ENCODE data around the gene GOT1. TPM values are rescaled to one million over a fixed set of nuclear protein-coding genes. Genes with fewer than 3 reads are reported as not detected.

Gene GOT1
- polyA plus RNA-seq, 1 experiment: 34.5 TPM

DNA sequence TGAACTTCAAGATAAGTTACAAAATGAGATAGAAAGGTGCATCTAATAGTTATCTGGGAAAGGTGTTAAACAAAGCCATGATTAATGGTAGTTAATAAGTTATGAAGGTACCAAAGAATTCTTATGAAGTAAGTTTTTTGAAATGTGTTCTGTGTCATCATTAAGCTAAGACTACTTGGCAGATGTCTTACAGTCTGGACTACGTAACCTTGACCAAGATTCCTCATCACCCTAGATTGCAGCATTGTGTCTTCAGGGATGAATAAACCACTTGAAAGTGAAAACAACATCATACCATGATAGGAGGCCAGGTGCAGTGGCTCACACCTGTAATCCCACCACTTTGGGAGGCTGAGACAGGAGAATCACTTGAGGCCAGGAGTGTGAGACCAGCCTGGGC, 48.2 kb downstream of the GOT1 start:
- POLR2A ChIA-PET: no interaction called here
- CTCF ChIA-PET: interaction anchor here (0.6 to 1.7 kb wide), 2 partner anchors 10 to 185 kb away, joined by 4 to 10 read pairs; no protein-coding TSS in a partner anchor
- TF ChIP-seq, protein P1, sequence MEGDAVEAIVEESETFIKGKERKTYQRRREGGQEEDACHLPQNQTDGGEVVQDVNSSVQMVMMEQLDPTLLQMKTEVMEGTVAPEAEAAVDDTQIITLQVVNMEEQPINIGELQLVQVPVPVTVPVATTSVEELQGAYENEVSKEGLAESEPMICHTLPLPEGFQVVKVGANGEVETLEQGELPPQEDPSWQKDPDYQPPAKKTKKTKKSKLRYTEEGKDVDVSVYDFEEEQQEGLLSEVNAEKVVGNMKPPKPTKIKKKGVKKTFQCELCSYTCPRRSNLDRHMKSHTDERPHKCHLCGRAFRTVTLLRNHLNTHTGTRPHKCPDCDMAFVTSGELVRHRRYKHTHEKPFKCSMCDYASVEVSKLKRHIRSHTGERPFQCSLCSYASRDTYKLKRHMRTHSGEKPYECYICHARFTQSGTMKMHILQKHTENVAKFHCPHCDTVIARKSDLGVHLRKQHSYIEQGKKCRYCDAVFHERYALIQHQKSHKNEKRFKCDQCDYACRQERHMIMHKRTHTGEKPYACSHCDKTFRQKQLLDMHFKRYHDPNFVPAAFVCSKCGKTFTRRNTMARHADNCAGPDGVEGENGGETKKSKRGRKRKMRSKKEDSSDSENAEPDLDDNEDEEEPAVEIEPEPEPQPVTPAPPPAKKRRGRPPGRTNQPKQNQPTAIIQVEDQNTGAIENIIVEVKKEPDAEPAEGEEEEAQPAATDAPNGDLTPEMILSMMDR (IDR thresholded peaks at IDR 0.05; ENCODE audit: low read depth, low read length): no peak

DNA sequence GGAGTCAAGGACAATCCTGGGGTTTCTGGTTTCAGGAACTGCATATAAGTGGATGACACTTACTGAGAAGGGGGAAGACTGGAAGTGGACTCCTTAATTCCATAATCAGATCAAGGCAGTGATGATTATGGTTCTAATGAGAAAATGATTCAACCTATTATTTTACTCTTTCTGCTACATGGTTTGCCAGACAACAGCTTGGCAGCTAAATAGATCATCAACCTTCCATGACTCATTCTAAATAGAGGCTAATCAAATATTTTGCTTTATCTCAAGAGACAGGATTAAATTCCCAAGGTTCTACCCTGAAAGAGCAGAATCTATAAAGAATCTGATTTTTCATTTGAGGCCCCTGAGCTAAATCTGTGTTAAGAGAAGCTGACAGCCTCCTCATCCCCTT, 55.0 kb downstream of the GOT1 start:
- ChIA-PET CTCF (interaction anchor here (0.7 to 1.0 kb wide), 3 partner anchors 17 to 916 kb away, joined by 3 read pairs; no protein-coding TSS in a partner anchor), POLR2A (no interaction called here)
- no peaks in the 10 kb centered on the region for H3K9me3 ChIP-seq (ENCODE audit: control insufficient read depth, insufficient read depth, low read length)
- no peaks in the 10 kb centered on the region for H3K27me3 ChIP-seq (ENCODE audit: control insufficient read depth, insufficient read depth, low read length)
- H3K27ac ChIP-seq (ENCODE audit: low read depth, low read length): no peak overlapping the region
- DNase-seq (ENCODE audit: low read depth, low spot score): no peak
- no peak overlapping the region for H3K4me3 ChIP-seq (ENCODE audit: low read depth, low read length)
- TF ChIP-seq, protein P1 (IDR thresholded peaks at IDR 0.05; ENCODE audit: low read depth, low read length): no peak

More for the DNA sequence above, 48.2 kb downstream of the GOT1 start:
- no peak for DNase-seq (ENCODE audit: low read depth, low spot score)
- H3K4me3 ChIP-seq (ENCODE audit: low read depth, low read length): no peak overlapping the region
- H3K27ac ChIP-seq (ENCODE audit: low read depth, low read length): no peak overlapping the region
- H3K27me3 ChIP-seq (ENCODE audit: control insufficient read depth, insufficient read depth, low read length): peaks cover 14% of the 10 kb centered on the region
- H3K9me3 ChIP-seq (ENCODE audit: control insufficient read depth, insufficient read depth, low read length): no peaks in the 10 kb centered on the region

DNA sequence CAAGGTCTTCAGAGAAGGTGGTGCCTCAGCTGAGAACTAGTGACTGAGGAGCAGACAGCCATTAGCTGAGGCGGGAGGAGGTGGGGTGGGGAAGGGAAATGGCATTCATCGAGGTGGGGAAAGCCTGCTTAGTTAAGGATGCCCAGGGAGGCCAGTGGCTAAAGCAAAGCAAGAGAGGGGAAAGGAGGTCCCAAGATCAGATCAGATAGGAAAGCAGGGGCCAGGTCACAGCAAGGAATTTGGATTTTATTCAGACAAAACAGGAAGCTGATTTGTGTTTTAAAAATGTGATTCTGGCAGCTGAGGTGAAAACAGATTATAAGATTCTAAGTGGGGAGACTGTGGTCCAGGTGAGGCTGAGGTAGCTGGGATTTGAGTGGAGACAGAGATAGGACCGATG, 55.5 kb downstream of the GOT1 start:
- no peak for DNase-seq (ENCODE audit: low read depth, low spot score)
- CTCF ChIA-PET: interaction anchor here (1.0 kb wide), 1 partner anchor 17 kb away, joined by 3 read pairs; no protein-coding TSS in a partner anchor
- POLR2A ChIA-PET: no interaction called here
- Histone ChIP-seq H3K27me3 (ENCODE audit: control insufficient read depth, insufficient read depth, low read length) (no peaks in the 10 kb centered on the region), H3K27ac (ENCODE audit: low read depth, low read length) (no peak overlapping the region), H3K9me3 (ENCODE audit: control insufficient read depth, insufficient read depth, low read length) (no peaks in the 10 kb centered on the region), H3K4me3 (ENCODE audit: low read depth, low read length) (no peak overlapping the region)
- TF ChIP-seq, protein P1 (IDR thresholded peaks at IDR 0.05; ENCODE audit: low read depth, low read length): no peak

DNA sequence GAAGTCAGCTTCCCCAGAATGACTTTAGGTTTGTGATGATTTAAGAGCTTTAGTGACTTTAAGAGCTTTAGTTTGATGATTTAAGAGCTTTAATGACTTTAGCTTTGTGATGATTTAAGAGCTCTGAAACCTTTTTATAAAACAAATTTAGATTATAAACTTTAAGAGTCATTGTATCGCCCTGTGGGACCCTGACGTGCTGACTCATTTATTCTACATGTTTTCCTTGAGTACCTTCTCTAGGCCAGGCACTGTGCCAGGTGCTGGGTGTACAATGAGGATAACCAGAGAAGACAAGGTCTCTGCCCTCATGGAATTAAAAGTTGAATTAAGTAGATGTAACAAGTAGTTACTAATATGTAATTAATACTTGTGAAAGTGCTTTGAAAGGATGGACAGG, 55.9 kb downstream of the GOT1 start:
- Histone ChIP-seq H3K27ac (ENCODE audit: low read depth, low read length) (no peak overlapping the region), H3K4me3 (ENCODE audit: low read depth, low read length) (no peak overlapping the region), H3K9me3 (ENCODE audit: control insufficient read depth, insufficient read depth, low read length) (no peaks in the 10 kb centered on the region), H3K27me3 (ENCODE audit: control insufficient read depth, insufficient read depth, low read length) (no peaks in the 10 kb centered on the region)
- CTCF ChIA-PET: interaction anchor here (1.0 kb wide), 1 partner anchor 18 kb away, joined by 3 read pairs; no protein-coding TSS in a partner anchor
- DNase-seq (ENCODE audit: low read depth, low spot score): no peak
- POLR2A ChIA-PET: no interaction called here
- TF ChIP-seq, protein P1 (IDR thresholded peaks at IDR 0.05; ENCODE audit: low read depth, low read length): no peak

DNA sequence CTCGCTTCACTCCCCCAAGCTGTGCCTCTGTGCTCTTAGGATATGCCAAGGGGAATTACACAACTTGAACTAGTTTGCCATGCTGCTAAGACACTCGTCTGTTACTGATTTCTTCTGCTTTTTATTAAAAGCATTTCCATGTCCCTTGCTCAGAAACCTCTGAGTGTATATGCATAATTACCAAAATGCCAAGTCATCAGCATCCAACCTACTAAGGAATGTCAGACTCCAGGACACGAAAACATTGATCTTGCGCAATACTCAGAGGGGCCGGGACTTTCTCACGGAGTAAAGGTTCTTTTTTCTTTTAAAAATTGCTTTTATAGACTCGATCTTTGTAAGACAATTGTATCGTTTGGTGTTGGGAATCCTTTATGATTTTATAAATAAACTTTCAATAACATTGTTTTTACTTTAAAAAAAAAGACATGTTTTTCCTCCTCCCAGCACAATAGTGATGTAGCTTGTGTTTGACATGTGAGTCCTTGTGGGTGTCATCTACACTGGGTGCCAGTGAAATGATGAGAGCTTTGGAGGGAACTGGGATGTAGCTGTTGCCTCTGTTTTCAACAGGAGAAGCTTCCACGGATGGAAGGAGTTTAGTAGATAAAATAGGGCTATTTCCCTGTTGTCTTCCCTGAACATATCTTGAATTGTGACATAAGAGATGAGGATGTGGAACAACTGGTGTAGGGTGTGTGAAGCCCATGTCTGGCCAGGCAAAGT, 57.7 kb downstream of the GOT1 start:
- TF ChIP-seq, protein P1 (IDR thresholded peaks at IDR 0.05; ENCODE audit: low read depth, low read length): no peak
- no peak overlapping the region for H3K4me3 ChIP-seq (ENCODE audit: low read depth, low read length)
- no peaks in the 10 kb centered on the region for H3K9me3 ChIP-seq (ENCODE audit: control insufficient read depth, insufficient read depth, low read length)
- H3K27me3 ChIP-seq (ENCODE audit: control insufficient read depth, insufficient read depth, low read length): no peaks in the 10 kb centered on the region
- POLR2A ChIA-PET: no interaction called here
- no peak overlapping the region for H3K27ac ChIP-seq (ENCODE audit: low read depth, low read length)
- no peak for DNase-seq (ENCODE audit: low read depth, low spot score)
- CTCF ChIA-PET: interaction anchor here (1.0 kb wide), 1 partner anchor 20 kb away, joined by 7 read pairs; no protein-coding TSS in a partner anchor
